Measurements from ENCODE around the gene CRYBA2.

DNA sequence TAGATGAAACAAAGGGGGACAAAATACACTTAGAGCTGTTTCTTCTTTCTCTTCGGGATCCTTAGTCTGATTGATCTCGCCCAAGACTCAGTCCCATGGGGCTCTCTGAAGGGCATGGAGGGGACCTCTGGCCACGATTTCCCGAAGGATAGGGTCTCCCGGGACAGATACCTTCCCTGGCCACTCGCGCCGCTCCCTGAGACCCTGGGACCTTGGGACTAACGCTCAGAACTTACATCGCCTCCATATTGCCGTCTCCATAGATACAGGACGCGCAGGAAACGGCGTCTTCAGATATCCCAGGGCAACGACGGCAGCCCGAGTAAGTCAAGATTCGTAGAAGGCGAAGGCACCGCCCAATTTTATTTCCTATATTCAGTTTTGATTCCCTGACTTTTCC is 48.0 kb upstream of the CRYBA2 start, which contains the start of gene CFAP65:
- TF ChIP-seq, protein P1, sequence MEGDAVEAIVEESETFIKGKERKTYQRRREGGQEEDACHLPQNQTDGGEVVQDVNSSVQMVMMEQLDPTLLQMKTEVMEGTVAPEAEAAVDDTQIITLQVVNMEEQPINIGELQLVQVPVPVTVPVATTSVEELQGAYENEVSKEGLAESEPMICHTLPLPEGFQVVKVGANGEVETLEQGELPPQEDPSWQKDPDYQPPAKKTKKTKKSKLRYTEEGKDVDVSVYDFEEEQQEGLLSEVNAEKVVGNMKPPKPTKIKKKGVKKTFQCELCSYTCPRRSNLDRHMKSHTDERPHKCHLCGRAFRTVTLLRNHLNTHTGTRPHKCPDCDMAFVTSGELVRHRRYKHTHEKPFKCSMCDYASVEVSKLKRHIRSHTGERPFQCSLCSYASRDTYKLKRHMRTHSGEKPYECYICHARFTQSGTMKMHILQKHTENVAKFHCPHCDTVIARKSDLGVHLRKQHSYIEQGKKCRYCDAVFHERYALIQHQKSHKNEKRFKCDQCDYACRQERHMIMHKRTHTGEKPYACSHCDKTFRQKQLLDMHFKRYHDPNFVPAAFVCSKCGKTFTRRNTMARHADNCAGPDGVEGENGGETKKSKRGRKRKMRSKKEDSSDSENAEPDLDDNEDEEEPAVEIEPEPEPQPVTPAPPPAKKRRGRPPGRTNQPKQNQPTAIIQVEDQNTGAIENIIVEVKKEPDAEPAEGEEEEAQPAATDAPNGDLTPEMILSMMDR (IDR thresholded peaks at IDR 0.05; ENCODE audit: low read length): no peak
- no peak for TF ChIP-seq EZH2 (IDR thresholded peaks at IDR 0.05; ENCODE audit: borderline replicate concordance, low read length)

Data from OCI-LY1 (cell line).